CD4-positive, alpha-beta T cell treated with Interferon gamma for 1 hour (primary cell): Measurements from ENCODE around the gene DPH3.
A peak's percentile ranks its signal among the peaks of the same experiment; 100 is the strongest.

ENCODE experiments used
- DNase-seq: peaks from one replicate; pipeline ENCODE4 v3.0.0-alpha.2; 2020

Gene DPH3

DNA sequence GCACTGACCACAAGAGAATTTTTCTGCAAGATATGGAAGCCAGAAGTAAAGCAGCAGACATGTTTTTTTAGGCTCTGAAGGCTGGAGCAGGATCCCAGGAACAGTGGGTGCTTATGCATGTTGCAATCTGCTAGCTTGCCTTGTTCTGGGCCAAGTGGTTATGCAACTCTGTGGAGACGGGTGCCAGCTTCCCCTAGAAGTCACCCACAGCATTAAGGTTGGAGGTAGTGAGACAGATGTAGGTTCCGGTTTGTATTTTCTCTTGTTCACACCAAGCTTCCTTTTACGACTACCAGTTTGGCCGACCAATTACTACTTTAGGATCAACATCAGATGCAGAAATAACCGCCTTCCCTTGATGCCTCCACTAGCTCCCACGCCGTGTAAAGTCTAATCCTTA, 11.1 kb downstream of the DPH3 start:
- peak; percentile 45 for DNase-seq

DNA sequence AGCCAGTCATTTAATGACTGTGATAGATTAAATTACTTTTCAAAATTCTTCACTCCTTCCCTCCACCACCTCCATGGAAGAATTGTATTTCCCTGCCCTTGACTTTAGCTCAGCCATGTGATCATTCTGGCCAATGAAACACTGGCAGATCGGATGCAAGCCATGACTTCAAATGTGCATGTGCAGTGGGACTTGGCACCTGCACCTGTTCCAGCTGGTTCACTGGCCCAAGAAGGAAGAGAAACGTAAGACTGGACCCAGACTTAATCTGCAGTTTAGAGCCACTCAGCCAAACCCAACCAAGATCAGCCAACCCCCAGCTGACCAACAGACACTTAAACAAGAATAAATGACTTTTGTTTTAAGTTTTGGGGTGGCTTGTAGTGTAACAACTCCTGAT, 11.8 kb downstream of the DPH3 start:
- DNase-seq, result no peak

DNA sequence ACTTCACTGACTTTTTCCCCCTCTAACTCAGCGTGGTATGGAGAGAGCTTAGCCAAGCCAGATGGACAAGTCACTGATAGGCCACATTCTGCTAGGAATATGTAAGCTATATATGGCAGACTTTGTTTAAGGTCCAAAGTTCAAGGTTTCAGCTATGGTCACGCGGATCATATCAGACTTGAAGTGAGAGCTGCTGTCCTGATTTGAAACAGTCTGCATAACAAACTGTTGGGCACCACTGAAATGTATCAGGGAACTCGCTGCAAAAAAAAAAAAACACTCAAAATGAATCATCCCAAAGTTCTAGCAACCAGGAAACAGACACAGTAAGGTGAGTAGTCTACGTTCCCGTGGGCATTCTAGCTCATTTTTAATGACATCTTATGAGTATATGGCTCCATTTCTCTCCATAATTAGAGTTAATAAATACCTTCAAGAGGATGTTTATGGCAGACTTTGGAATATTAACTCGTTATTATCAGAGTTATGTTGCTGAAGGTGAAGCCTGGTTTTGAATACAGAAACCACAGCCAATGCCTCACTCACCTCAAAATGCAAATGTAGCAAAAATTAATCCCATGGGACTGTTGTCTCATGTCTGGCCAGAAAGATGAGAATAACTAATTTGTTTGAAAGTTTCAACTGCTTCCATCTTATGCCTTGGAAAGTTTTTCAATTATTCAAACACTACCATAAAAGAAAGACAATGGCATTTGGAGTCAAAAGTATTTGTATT, 12.3 kb downstream of the DPH3 start:
- no peak for DNase-seq

DNA sequence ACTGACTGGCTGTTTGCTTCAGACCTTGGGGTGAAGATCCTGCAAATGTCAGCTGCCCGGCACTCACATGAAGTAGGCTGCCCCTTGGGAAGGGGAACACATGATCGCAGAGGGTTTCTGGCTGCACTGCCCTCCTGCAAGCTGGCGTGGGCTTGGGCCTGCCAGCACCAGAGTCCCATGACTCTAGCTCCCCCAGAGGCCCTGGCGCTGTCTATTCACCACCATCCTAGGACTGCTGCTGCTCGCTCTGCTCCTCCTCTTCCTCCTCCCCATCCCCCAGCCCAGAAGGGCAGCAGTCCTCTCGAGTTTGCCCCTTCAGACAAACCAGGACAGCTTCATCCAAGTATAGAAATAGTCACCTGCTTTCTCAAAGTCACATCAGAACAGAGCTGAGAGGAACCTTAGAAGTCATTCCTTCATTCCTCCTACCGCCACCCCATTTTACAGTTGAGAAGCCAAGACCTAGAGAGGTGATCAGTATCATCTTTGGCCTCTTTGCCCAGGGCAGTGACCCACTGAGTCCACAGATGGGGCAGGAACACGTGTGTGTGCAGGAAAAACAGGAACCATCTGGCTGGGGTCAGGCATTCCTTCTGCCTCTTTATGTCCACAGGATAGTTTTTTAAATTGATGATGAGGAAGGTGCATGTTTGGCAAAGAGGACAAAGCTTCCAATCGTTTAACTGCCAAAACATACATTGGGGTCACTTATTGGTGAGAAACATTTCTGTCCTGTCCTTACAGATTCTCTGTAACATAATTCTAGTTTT, 13.2 kb downstream of the DPH3 start:
- no peak for DNase-seq

DNA sequence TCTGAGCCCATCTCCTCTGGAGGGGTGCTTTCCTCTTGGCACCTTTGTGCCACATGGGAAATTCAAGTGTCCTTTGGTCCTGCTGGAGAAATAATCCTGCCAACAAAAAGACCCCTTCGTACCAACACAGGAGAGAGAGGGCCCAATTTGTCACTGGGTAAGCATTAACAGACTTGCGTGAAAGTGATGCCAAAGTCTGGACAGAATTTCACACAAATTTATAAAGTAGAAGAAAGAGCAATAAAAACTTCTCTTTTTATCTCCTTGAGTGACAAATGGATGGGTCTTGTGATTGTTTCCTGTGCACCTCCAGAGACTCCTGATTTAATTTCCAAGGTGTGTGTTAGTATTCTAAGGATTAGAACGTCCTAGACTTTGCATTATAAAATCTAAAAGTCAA, 14.9 kb downstream of the DPH3 start:
- no peak for DNase-seq

DNA sequence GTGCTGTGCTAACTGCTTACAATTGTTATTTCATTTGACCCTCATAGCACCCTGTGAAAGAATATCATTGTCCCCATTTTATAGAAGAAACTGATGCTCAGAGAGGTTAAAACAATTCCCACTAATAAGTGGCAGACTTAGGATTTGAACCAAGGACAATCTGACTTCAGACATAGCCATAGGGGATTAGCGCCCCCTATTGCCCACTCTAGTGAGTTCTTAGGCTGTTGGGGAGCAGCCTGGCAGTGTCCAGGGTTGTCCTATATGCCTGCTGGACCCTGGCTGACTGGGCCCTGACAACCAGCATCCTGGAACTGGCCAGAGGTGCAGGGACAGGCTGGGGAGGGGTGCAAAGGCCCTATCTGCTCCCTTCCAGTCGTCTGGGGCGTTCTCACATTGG, 15.4 kb downstream of the DPH3 start:
- DNase-seq, result no peak

DNA sequence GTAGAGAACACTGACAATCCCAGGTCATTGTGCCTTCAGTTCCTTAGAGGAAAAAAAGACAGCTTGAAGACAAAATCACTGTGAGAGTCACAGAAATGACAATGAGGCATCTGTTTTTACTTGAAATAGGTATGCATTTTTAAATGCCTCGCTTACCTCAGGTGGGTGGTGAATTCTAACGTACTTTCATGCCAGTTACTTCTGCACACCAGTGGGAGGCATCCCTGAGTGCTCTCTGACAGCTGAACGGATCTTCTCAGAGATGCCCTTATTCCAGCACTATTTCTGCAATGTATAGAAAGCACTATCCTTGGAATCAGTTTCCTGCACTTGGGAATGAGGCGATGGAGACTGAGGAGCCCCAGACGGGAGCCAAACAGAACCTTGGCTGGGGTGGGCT, 16.2 kb downstream of the DPH3 start:
- no peak for DNase-seq

DNA sequence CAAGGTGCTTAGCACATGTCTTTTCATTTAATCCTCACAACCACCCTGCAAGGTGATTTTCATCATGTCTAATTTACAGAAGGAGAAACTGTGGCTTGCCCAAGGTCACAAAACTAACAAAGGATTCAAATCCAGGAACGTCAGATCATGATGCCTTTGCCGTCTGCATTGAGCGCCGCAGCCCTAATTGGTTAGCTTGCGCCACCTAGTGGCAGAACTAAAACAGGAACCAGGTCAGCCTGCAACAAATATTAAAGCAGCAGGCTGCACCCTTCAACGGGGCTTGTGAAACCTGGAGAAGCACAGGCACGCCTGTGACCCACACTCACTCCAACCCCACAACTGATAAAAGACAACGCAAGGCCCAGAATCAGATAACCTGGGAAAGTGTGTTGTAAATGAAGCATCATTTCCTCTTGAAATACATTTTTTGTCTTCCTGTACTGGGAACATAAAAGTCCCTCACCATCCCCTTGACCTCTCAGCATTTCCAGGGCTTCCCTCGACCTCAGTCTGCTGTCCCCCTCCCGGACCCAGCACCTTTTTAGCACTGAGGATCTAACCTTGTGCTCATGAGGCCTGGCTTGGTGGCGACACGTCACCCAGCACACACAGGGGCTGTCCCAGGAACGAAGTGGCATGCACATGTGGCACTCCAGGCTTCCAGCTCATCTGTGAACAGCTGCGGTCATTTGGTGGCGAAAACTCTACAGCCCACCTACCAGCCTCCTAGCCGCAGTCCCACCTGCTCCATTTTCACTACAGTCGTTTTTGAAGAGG, 17.3 kb downstream of the DPH3 start:
- peak; percentile 72 for DNase-seq

DNA sequence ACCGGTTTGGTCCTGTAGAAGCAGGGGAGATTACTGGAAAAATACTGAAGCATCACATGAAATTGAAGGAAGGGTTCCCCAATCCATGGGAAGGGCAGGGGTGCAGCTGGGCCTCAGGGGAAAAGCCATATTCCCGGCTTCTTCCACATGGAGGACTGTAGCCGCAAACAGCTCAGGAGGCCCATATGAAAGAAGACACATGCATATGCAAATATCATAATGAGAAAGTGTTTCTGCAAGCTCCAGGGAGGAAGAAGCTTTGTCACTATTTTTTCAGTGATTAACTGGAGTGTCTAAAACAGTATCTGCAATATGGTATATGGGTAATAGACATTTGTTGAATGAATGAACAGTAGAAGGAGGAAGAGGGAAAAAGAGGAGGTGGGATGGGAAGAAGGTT, 19.1 kb downstream of the DPH3 start:
- DNase-seq, result no peak

DNA sequence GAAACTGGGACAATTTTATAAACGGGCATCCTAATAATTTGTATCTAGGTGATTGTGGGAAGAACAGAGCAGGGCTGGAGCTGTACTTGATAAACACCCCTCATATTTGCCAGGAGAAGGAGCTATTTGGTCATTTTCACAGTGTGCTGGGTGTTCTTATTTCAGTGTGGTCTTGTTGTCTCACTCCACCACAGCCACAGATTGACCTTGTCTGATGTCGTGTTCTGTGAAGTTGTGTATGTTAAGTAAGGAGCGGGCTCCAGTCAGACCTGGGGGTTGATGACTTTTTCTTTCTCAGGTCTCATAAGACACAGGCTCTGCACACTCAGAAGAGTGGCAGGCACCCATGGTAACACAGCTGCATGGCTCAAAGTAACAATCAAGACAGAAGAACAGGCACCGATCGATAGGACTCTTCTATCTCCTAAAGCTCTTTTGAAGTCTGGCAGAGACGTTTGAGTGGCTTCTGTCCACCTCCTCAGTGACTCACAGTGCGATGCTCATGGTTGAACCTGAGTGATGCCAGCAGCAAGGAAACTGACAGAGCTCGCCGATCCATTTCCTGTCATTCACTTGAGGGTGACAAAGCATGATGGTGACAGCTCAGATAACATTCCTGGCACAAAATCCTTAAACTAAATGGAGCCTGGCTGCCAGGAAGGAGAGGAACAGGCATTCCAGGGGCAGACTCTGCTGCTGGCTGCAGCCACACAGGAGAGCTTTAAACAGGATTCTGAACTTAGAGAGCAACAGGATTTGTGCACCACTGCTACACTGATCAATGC, 20.8 kb downstream of the DPH3 start:
- no peak for DNase-seq

DNA sequence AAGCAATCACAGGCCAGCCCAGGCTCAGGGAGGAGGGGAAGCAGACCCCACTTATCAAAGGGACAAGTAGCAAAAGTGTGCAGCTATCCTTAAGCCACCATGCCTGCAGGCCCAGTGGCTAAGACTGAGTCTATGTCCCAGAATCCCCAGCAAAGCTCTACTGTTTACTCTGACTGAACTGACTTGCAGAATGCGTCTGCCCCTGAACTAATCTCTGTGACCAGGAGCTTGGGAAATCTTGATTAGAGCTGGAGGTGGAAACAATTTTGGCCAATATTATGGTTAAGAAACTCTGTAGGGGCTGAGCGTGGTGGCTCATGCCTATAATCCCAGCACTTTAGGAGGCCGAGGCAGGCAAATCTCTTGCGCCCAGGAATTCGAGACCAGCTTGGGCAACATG, 22.6 kb downstream of the DPH3 start:
- DNase-seq, result no peak

DNA sequence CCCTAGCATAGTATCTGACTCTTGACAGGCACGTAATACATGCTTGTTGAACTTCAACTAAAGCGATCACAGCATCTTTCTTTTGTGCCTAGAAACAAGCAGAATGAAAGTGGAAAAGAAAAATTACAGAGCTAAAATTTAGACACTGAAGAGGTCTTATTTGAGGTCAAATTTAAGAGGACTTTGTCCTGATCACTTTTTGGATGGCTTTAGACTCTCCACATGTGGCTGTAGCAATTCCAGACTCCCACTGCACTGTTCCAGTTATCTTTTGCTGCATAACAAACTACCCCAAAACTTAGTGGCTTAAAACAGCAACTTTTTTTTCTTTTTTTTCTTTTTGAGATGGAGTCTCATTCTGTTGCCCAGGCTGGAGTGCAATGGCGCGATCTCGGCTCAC, 23.5 kb downstream of the DPH3 start:
- no peak for DNase-seq

DNA sequence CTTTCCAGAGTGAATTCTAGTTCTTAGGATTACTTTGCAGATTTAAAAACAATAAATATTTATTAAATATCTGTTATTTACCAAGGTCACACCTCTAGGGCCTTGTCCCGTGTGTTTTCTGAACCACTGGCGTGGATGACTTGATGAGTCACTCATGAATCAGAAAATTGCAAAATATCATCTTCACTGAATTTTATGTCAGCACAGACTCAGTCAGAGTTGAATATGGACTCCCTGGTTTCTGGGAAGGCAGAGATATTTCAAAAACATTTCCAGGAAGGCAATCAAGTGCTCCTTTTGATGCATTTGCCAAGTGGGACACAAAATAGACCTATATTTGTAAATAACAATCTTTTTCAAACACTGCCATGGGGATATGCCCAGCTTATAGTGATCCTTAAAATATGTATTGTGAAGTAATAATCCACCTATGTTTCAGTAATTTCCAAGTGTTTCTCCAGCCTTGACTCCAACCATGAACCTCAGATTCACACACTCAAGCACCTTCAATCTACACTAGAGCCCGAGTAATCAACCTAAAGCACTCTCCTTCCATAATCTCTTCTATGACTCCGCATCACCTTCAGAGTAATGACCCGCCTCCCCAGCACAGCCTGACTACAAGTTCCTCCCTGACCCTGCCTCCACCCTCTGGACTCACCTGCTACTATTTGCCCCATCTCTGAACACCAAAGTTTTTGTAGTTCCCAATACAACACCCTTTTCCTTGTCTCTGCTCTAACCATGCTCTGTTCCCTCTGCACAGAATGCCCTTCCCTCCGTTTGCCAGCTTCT, 24.3 kb downstream of the DPH3 start:
- DNase-seq, result no peak

DNA sequence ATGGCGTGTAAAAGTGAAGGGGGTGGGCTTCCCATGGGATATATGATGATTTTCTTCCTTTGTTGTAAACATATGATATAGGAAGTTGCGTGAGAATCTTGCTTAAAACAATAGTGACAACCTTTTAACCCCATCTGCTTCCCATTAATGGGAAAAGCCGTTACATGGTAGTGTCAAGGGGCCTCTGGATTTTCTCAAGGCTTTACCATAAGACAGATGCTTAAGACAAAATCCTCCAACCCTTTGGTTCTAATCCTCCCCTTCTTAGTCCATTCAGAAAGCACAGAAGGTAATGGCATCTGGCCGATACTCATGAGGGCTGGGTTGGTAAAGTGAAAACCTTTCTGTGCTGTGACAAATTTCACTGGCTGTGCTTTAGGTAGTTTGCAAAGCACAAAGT, 25.0 kb downstream of the DPH3 start:
- DNase-seq, result no peak

DNA sequence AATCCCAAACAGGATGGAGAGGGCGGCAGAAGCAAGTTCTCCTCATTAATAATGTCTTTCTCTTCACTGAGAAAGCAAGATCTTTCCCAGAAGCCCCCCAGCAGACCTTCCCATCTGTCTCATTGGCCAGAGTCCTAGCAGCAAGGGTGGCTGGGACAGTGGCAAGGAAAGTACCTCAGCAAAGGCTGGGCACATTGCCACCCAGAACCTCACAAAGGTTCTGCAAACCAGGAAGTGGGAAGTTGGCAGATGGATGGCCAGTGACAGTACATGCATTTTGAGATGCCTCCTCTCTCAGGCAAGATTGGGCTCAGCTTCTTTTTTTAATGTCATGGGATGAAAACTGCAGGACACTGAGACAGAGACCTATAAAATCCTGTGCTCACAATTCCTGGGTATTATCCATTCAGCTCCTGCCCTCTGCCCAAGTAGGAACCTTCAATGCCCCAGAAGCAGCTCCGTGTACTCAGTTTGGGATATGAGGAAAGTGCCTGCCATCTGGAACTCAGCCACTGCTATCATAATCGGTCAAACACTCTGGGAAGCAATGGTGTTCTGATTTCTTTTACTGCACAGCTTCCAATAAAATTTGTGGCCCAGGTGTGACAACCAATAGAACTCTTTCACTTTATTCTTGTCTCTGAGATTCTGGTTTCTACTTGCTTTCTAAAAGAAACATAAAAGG, 25.5 kb downstream of the DPH3 start:
- no peak for DNase-seq

DNA sequence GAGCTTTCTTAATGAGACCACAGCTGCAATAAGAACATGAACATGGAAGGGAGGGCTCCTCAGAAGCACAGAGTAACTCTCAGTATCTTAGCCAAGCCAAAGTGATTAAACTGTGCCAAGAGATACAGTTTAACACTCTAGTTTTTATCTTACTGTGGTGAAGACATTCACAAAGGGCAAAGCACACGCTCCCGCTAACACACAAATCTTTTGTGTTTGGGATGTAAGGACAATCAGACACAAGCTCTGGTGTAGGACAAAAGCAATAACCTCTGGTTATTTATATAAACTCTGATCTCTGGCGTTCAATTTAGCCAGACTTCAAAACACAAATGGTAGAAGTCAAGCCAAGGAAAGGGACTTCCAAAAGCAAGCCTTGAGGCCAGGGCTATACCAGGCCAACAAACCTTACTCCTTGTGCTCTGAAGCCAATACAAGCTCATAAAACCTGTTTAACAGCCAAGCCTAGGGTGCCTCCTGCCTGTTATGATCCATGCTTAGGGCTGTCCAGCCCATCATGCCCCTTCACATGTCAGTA, 27.8 kb downstream of the DPH3 start:
- DNase-seq, result no peak

DNA sequence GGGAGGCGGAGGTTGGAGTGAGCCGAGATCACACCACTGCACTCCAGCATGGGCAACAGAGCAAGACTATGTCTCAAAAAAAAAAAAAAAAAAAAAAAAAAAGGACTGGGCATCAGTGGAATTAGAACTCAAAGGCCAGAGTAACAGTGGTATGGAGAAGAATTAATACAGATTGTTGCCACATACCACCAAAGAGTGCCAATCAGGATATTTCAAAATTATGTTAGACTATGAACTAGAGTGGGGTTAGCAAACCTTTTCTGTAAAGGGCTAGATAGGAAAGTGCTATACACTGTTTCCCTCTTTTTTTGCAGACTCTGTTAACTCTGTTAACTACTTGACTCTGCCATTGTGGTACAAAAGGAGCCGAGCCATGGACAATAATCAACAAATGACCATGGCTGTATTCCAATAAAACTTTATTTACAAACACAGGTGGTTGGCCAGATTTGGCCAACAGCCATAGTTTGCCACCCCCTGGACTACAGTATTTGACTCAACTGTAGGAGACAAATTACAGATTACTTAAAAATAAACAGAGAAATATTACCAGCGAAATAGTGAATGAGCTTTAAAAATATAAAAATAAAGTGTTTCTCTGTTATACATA, 28.6 kb downstream of the DPH3 start:
- DNase-seq, result no peak

DNA sequence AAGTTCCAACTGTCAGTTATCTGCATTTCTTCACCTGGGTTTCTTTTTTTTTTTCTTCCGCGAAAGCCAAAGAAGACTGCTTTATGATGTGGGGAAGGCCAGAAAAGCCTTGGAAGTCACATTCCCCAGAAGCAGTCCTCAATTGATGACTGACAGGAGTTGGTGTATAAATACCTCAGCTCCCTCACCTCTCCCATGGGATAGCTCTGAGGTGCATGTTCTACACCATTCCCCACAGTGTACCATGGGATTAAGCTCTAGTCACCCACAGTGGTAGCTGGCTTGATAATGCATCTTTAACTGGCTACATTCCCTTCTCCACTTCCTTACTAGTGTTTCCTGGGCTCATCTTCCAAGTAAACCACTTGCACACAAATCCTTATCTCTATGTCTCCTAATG, 30.5 kb downstream of the DPH3 start:
- DNase-seq, result no peak

DNA sequence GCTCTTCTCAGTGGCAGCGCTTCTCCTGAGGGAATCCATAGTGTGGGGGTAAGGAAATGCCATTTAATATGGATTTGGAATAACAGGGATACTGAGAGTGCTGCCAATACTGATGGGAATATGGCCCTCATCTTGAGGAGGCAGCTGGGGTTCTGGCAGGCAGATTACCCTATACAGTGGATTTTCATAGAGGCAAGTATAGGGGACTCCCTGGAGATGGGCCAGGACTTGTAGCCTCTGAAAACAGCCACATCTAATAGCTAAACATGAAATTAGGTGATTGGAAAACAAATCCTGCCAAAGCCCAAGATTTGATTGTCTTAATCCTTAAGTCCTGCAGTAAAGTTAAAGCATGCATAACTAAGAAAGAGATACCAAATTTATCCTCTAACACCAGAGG, 30.9 kb downstream of the DPH3 start:
- no peak for DNase-seq

DNA sequence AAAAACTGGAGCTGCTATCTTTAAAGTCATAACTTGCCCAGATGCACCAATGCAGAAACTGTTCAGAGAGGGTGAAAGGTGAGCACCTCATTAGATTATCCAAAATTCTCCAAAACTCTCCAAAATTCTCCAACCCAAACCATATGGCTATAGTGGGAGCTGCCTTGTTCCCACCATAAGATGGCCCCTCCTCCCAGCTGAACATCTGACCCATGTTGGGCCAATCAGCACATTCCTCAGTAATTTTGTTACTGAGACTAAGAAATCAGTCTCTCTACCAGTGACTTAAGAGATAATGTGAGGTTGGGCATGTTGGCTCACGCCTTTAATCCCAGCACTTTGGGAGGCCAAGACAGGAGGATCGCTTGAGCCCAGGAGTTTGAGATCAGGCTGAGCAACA, 32.8 kb downstream of the DPH3 start:
- DNase-seq, result no peak

DNA sequence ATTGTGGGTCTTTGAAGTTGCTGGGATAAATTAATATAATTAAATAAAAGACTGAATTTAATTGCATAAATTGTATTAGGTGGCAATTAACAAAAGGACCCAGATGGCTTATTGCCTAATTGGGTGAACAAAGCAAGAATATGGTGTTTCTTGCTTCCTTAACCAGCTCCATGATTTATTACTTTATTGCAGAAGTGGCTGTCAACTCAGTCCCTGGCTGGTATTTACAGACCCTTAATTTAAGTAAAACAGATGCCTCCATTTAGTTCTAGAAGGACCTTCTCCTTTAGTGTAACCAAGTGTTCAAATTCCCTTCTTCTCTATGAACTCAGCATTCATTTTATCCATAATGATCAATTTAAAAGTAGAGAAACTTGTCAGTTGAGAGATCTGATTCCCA, 35.1 kb downstream of the DPH3 start:
- DNase-seq, result no peak
